HG03097 (cell line): Measurements from ENCODE around the gene SREK1.
"Not testable (repeated sequence)": the region's sequence is repeated elsewhere in the genome, so short reads cannot be mapped to it uniquely, and the experiment has no call there.

ENCODE experiments used
- ATAC-seq: cut with Tn5 transposase; IDR thresholded peaks from one replicate; pipeline ENCODE4 v1.9.1; 2021; ENCODE audit not compliant: unreplicated experiment, low FRiP score

SREK1 gene, protein sequence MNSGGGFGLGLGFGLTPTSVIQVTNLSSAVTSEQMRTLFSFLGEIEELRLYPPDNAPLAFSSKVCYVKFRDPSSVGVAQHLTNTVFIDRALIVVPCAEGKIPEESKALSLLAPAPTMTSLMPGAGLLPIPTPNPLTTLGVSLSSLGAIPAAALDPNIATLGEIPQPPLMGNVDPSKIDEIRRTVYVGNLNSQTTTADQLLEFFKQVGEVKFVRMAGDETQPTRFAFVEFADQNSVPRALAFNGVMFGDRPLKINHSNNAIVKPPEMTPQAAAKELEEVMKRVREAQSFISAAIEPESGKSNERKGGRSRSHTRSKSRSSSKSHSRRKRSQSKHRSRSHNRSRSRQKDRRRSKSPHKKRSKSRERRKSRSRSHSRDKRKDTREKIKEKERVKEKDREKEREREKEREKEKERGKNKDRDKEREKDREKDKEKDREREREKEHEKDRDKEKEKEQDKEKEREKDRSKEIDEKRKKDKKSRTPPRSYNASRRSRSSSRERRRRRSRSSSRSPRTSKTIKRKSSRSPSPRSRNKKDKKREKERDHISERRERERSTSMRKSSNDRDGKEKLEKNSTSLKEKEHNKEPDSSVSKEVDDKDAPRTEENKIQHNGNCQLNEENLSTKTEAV

DNA sequence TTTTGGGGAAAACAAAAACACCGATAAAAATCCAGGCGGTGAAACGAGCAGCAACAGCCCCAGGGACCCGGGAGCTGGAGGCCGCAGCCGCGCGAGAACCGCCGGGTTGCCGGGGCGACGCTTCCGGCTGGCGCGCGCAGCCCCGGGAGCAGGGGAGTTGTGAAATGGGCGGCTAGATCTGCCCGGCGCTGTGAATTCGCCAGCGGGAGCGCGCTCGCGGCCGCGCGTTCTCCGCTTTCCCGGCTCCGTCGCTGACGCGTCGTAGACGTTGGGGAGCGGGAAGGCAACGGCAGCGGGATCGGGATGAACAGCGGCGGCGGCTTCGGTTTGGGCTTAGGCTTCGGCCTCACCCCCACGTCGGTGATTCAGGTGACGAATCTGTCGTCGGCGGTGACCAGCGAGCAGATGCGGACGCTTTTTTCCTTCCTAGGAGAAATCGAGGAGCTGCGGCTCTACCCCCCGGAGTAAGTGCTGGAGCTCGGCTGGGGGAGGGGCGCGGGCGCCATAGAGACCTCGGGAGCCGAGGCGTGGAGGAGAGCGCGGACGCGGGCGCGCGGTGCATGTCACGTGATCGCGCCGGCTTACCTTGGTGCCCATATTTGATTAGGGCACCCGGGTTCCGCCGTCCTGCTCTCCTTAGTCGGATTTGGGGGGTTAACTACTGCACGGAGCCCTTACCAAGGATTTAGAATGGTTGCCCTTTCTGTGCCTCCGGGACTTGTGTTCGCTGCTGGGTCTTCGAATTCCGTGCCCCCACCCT is at the start of gene SREK1:
SREK1 (plus strand) TSS at position 227 of the 760 bp plus-strand sequence; CDS start at position 304, 77 bp downstream.
- ATAC-seq: peak; percentile 86

DNA sequence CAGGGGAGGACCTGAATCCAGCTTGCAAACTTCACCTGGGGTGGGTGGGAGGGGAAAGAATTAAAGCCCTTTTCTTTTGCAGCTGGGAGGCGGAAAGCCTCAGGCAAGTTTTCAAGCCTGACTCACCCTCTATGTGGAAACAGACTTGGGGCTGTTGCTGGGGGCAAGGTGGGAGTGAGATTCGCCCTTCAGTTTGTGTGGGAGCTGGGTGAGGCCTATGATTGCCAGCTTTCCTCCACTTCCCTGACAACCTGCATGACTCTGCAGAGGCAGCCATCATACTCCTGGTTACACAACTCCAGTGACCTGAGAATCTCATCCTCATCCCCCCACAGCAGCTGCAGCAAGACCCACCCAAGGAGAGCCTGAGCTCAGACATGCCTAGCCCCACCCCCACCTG is 43.2 kb upstream of the SREK1 start:
- ATAC-seq: no peak

DNA sequence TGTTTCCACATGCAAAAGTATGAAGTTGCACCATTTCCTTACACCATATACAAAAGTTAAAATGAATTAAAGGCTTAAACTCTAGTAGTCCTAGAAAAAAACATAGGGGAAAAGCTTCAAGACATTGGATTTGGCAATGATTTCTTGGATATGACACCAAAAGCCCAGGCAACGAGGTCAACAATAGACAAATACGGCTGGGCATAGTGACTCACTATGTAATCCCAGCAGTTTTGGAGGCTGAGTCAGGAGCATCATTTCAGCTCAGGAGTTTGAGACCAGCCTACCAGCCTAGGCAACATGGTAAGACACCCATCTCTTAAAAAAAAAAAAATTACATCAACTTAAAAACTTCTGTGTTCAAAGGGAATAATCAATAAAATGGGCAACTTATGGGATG is 30.9 kb upstream of the SREK1 start:
- ATAC-seq: no peak

DNA sequence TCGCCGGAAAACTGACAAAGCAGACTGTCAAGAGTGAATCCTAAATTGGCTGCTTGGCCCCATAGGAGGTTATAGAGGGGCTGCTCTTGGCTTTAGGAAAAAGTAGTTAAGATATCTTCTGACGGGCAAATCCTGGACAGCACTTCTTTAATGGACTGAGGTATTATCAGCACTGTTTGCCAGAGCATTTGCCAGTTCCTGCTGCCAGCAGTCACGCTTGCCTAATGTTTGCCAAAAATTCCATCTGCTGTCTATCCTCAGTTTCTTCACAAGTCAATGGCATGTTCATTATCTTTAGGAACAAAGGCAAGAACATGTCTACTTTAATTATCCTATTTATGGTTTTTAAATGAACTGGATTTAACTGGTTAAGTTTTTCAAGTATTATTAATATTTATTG is 25.8 kb upstream of the SREK1 start:
- no peak for ATAC-seq

DNA sequence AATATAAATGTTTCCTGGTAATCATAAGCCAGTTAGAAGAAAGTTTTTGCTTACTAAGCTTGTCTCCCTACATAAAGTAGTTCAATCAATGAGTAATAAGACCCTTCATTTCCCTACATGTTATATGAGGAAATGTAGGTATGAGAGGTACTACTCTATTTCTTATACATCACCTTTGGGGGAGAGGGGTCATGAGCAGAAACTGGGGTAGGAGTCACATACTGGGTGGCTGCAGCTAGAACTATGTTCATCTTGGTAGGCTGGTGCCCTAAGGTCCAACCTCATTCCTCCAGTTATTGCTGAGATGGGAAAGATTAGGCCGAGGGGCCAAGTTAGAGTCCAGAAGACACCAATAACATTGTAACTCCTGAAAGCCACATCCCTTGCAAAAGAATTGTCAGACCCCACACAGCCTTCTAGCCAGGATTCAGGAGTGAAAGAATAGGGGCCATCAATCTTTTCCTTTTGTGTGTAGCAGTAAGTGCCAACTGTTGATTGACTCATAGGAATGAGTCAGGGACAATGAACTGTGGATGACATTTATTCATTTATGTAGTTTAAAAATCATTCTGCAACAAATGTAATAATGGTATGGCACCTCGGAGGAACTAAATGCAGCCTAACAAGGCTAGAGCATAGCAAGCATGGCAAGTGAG is 21.6 kb upstream of the SREK1 start:
- ATAC-seq: no peak

DNA sequence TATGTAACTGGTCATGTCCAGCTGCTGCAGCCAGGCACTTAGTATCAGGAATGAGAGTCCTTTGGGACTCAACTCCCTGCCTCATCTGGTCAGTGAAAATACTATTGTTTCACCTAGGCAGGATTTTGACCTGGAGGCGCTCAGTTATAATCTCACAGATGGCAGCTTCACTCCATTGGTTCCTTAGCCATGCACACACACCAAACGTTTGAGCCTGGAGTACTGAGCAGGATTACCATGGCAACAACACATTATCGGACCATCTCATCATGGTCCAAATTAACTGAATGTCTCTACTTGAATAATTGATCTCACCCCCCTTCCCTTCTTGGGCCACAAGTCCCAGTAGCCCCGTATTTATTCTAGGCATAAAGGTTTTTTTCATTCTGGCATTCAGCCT is 15.0 kb upstream of the SREK1 start:
- no peak for ATAC-seq

DNA sequence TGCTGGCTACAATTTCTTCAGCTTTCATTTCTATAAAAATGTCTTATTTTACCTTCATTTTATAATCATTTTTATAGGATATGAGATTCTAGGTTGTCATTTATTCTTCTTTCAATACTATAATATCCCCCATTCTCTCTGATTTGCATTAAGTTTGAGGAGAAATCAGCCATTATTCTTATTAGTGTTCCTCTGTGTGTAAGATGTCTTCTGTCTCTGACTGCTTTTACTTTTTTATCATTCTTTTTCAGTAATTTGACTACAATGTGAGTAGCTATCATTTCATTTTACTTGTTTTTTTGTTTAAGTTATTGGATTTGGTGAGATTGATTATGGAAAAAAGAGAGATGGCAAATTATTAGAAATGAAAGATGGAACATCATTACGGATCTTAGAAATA is 13.6 kb upstream of the SREK1 start:
- no peak for ATAC-seq

DNA sequence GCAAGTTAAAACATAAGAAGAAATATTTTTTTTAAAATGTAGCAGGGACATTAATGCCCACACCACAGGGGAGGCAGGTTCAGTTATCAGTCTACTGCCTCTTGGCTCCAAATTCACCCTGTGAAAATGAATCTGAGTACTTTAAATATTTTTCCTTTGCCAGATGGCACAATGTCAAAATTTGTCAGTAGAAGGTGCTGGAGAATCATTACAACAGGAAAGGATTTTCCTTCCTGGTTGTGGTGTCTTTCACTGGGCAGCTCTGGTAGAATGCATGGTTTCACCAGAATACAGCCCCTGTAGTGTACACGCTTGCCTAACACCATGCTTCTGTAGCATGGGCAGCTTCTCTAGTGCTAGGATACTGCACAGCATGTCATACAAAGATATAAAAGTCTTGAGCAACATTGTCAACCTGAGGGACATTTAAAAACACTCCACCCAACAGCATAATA is 9.7 kb upstream of the SREK1 start:
- no peak for ATAC-seq

DNA sequence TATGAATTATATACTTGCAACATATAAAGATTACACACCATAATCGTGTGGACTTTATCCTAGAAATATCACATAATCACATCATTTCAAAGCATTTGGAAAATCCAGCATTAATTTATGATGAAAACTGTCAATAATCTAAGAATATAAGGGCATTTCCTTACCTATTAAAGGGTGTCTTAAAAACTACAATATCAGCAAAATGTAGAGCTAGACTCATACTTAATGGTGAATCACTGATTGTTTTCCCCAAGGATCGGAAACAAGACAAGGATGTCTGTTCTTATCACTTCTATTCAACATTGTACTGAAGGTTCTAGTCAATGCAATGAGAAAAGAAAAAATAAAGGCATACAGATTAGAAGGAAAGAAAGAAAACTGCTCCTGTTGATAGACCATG is 8.0 kb upstream of the SREK1 start:
- ATAC-seq: no peak

DNA sequence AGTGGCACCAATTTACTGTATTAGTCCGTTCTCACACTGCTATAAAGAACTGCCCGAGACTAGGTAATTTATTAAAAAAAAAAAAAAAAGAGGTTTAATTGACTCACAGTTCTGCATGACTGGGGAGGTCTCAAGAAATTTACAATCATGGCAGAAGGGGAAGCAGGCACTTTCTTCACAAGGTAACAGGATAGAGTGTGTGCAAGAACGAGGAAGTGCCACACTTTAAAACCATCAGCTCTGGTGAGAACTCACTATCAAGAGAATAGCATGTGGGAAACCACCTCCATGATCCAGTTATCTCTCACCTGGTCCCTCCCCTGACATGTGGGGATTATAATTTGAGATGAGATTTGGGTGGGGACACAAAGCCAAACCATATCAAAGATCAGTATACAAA is 7.2 kb upstream of the SREK1 start:
- ATAC-seq: not testable (repeated sequence)

DNA sequence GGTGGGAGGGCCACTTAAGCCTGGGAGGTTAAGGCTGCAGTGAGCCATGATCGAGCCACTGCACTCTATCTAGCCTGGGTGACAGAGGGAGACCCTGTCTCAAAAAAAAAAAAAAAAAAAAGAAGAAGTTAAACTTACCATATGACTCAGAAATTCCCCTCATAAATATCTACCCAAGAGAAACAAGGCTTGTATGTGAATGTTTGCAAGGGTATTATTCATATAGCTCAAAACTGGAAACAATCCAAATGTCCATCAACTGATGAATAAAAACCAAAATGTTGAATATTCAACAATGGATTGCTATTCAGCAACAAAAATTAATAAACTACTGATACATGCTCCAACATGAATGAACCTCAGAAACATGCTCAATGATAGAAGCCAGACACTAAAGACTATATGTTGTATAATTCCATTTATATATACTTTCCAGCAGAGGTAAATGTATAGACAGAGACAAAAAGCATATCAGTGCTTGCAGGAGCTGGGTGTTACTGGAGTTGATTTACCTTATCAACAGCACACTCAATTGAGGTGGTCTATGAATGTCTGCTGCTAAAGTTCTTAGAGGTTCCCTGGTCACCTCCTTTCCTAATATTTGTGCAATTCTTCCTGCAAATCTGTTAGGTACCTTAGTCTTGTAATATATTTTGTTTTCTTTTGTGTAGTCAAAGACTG is 5.3 kb upstream of the SREK1 start:
- ATAC-seq: no peak

DNA sequence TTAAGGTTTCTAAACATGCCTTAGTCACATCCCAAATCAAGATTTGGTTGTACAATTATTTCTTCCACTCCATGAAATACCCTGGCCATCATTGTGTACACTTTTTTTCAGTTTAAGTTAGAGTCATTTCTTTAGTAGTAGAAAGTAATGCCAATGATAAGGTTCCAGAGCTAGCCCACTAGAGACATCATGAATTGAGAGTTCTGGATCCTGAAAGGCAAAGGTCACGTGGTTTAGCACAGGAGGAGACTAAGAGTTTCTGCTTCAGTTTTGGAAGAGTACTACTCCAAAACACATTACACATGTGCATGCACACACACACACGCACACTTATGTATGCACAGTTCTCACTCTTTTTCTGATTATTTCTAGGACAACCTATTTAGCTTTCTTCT is 4.8 kb upstream of the SREK1 start:
- ATAC-seq: no peak

DNA sequence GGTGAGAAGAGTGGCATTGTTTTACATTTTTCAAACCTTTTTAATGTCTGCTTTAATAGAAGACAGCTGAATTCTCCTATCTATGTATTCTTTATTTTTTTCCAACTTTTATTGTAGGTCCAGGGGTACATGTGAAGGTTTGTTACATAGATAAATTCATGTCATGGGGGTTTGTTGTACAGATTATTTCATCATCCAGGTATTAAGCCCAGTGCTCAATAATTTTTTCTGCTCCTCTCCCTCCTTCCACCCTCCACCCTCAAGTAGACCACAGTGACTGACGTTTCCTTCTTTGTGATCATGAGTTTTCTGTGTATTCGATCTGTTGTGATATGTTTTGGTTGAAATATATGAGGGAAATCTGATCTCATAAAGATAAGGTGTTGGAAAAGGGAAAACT is 1.7 kb upstream of the SREK1 start:
- ATAC-seq: no peak

DNA sequence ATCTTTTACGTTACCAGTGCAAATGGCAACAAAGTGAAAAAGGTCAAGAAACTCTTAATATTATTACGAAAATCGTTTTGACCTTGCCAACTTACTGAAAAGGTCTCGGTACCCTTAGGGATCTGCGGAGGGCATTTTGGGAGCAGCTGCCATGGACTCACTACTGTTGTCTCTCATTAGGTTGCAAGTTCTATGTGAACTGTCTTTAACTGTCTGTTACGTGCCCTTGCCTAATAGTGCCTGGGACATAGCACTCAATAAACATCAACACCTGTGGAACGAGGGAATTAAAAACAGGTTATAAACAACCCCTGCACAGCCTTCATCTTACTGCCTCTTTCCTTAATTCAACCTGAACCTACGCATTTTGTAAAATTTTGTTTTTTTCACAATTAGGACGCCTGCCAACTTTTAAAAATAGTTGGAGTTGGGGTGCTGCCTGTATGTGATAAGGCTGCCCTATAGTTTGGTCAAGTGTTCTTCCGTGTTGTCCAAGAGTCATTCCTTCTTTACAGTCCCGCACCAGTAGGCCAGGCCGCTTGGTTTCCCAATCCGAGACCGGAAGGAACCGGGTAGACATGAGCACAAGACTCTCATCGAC is 527 bp upstream of the SREK1 start:
- ATAC-seq: peak; percentile 18

DNA sequence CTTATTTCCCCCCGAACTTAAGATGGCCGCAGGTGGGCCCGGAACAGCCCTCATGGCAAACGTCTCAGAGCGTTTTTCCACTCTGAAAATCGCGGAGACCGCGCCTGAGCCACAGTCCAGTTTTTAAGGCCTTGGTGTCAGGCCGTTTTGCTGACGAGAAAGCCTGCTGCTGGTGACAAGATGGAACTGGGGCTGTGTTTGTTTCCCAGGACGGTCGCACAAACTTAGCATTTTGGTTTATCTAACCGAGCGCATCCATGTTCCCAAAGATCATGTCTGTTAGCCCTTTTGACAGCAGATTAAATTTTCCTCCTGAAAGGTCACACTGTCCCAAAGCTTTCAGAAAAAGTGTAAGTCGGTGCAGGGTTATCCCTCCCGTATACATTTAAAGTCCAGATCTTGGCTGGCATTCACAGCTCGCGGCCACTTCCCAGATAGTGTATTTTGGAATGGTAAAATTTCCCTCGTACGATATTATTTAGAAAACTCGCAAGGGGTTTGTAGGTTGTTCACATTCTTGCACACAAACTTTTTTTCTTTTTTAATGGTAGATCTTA is 812 bp downstream of the SREK1 start:
- peak; percentile 28 for ATAC-seq

DNA sequence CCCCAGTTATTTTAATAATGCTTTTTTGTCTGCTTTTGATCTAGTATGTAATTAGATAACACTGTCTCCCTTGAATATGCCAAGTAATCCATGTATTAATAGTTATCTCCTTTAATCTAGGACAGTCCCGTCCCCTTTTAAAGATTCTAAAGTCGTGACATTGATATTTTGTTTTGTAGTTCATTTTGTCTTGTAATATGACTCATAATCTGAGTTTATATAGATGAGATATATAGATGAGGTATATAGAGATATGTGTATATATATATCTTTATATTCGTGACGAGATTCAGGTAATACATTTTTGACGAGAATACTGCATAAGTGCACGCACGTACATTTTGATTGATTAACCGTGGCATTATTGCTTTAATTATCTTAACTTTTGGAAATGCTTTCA is 1.6 kb downstream of the SREK1 start:
- ATAC-seq: no peak

DNA sequence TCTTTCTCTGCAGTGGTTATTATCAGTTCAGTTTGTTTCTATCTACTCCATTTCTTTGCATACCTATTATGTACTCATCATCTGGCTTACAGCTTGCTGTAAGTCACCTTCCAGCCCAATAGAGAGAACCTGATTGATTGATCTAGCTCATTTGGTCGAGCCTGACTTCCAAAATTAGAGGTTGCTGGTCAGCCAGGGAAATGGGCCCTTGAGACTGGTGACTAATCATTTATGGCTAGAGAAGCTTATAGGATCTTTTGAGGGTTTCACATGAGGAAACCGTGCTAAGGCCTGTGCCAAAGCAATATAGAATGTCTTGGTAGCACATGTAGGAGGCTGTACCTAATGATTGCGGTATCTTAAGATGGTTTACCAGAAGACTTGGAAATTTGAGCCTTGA is 5.8 kb downstream of the SREK1 start:
- no peak for ATAC-seq

DNA sequence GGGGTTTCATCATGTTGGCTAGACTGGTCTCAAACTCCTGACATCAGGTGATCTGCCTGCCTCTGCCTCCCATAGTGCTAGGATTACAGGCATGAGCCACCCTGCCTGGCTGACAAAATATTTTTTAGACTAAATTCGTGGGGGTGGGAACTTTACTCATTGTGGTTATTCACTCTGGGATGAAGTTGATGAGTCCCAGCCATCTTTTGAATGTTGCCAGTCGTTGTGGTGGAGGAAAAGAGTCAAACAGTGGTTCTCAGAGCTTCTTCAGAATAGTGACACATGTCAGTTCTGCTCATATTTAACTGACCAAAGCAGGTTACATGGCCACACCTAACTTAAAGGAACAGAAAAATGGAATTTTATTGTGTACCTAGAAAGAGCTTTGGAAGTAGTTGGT is 6.9 kb downstream of the SREK1 start:
- ATAC-seq: no peak

DNA sequence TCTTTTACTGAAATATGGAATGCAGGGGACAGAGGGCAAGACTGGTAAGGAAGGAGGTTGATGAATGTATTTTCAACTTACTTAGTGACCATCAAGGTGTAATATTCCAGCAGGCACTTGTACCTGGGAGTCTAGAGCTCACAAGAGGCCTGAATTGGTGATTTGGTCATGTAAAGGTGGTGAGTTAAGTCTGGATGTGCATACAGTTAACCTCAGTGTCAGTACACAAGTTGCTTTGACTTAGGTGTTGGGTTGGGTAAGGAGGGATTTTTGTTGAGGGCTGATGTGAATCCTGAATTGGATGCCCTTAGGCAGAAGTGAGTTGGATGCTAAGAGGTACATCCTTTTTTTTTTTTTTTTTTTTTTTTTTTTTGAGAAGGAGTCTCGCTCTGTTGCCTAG is 7.4 kb downstream of the SREK1 start:
- no peak for ATAC-seq

DNA sequence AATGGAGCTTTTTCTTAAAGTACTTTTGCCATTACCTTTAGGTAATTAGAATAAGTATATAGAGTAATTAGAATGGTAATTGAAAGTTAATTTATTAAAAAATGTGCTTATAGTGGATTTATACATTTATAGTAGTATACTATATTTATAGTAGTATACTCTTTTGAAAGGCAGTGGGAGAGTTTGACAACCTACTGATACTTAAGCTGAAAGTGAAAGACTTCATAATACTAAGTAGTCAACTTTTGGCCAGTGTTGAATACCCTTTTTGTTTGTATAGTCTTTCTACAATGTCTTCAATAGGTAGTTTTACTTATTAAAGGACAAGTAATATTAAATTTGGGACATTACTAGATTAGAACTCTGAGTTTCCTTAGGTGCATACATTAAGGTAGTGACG is 12.9 kb downstream of the SREK1 start:
- no peak for ATAC-seq
